CD14-positive monocyte (primary cell): ENCODE measurements around the gene EXOC4. TPM values are rescaled to one million over a fixed set of nuclear protein-coding genes. Genes with fewer than 3 reads are reported as not detected.

ENCODE experiments used
- DNase-seq, 3 donors: peaks; one replicate each; pipeline ENCODE4 v3.0.0-alpha.2; 2011 to 2022
- H2AFZ ChIP-seq: 2 replicates; pipeline ENCODE4 v1.6.0; 2012; ENCODE audit warnings: mild to moderate bottlenecking, low read depth, low read length, inconsistent platforms; ENCODE audit not compliant: insufficient read depth, poor library complexity, severe bottlenecking
- H3K27ac ChIP-seq, 2 donors: 1 replicate in 1 of 2; 2 replicates in 1 of 2; pipeline ENCODE4 v1.5.1; 2012 to 2013; ENCODE audit warnings: low read length in 2 of 2, control low read depth in 1 of 2, inconsistent platforms in 1 of 2, low read depth in 1 of 2, mild to moderate bottlenecking in 1 of 2
- H3K27me3 ChIP-seq, 2 donors: one replicate each; pipeline versions ENCODE4 v1.6.0 to v1.6.1; 2011 to 2013; ENCODE audit warnings: low read length in 2 of 2; ENCODE audit not compliant: control insufficient read depth in 2 of 2, insufficient read depth in 2 of 2
- H3K36me3 ChIP-seq, 2 donors: replicated peaks in 1 of 2; 1 replicate in 1 of 2; 2 replicates in 1 of 2; pipeline versions ENCODE4 v1.5.1 to v1.6.1; 2012 to 2013; ENCODE audit warnings: low read length in 2 of 2, control low read depth in 1 of 2, inconsistent platforms in 1 of 2, mild to moderate bottlenecking in 1 of 2; ENCODE audit not compliant: insufficient read depth in 2 of 2, control insufficient read depth in 1 of 2
- H3K4me1 ChIP-seq, 2 donors: 1 replicate in 1 of 2; 2 replicates in 1 of 2; pipeline versions ENCODE4 v1.5.1 to v1.6.1; 2012 to 2013; ENCODE audit warnings: low read length in 2 of 2, control low read depth in 1 of 2, inconsistent platforms in 1 of 2, mild to moderate bottlenecking in 1 of 2, moderate library complexity in 1 of 2; ENCODE audit not compliant: insufficient read depth in 2 of 2, control insufficient read depth in 1 of 2
- H3K4me2 ChIP-seq: replicated peaks from 2 replicates; pipeline ENCODE3; 2012; ENCODE audit warnings: low read length, moderate library complexity, mild to moderate bottlenecking; ENCODE audit not compliant: poor library complexity, severe bottlenecking; ENCODE audit errors: extremely low read depth
- H3K4me3 ChIP-seq, 3 experiments: fragments of 200-600 bp in 1 of 3; sonication (generic) in 1 of 3; replicated peaks in 1 of 3; 1 replicate in 2 of 3; 2 replicates in 1 of 3; pipeline ENCODE4 v1.5.1; 2011 to 2013; ENCODE audit warnings: low read length in 3 of 3, mild to moderate bottlenecking in 3 of 3, control low read depth in 2 of 3, low read depth in 2 of 3, inconsistent platforms in 1 of 3, moderate library complexity in 1 of 3
- H3K79me2 ChIP-seq: 2 replicates; pipeline ENCODE4 v1.6.0; 2012; ENCODE audit warnings: mild to moderate bottlenecking, control low read depth, inconsistent platforms, low read length, moderate library complexity; ENCODE audit not compliant: insufficient read depth
- H3K9ac ChIP-seq: 2 replicates; pipeline ENCODE4 v1.6.0; 2017; ENCODE audit warnings: low read length, mild to moderate bottlenecking; ENCODE audit not compliant: insufficient read depth, poor library complexity, severe bottlenecking
- H3K9me3 ChIP-seq, 2 donors: replicated peaks in 1 of 2; 1 replicate in 1 of 2; 2 replicates in 1 of 2; pipeline versions ENCODE4 v1.5.1 to v1.6.1; 2012 to 2013; ENCODE audit warnings: low read length in 2 of 2, control low read depth in 1 of 2; ENCODE audit not compliant: control insufficient read depth in 1 of 2, insufficient read depth in 1 of 2
- H4K20me1 ChIP-seq: 2 replicates; pipeline ENCODE4 v1.6.0; 2012; ENCODE audit warnings: mild to moderate bottlenecking, low read length, control low read depth, moderate library complexity; ENCODE audit not compliant: insufficient read depth
- H3K27ac Mint-ChIP-seq, 7 donors: one replicate each; pipeline ENCODE4 v1.8.0; 2020; ENCODE audit warnings: mild to moderate bottlenecking in 7 of 7, mixed read lengths in 7 of 7, moderate library complexity in 6 of 7, inconsistent platforms in 2 of 7
- H3K27me3 Mint-ChIP-seq, 3 donors: one replicate each; pipeline ENCODE4 v1.8.0; 2021 to 2022; ENCODE audit warnings: low read depth in 3 of 3, mild to moderate bottlenecking in 3 of 3, mixed read lengths in 3 of 3, moderate library complexity in 3 of 3, inconsistent platforms in 1 of 3
- H3K36me3 Mint-ChIP-seq, 2 donors: one replicate each; pipeline ENCODE4 v1.8.0; 2020; ENCODE audit warnings: mixed read lengths in 2 of 2, inconsistent platforms in 1 of 2, mild to moderate bottlenecking in 1 of 2
- H3K4me1 Mint-ChIP-seq: one replicate; pipeline ENCODE4 v1.8.0; 2020; ENCODE audit warnings: mild to moderate bottlenecking, mixed read lengths
- H3K4me3 Mint-ChIP-seq, 2 donors: one replicate each; pipeline ENCODE4 v1.8.0; 2020; ENCODE audit warnings: mild to moderate bottlenecking in 2 of 2, mixed read lengths in 2 of 2, moderate library complexity in 1 of 2
- H3K9me3 Mint-ChIP-seq, 7 donors: one replicate each; pipeline ENCODE4 v1.8.0; 2020 to 2022; ENCODE audit warnings: mixed read lengths in 7 of 7, mild to moderate bottlenecking in 6 of 7, moderate library complexity in 6 of 7, inconsistent platforms in 2 of 7
- CTCF ChIP-seq: fragments of 200-600 bp; IDR thresholded peaks from one replicate; pipeline ENCODE4 v1.8.0; 2022; ENCODE audit warnings: antibody characterized with exemption, mild to moderate bottlenecking
- WGBS: methylation state at CpG from one replicate; pipeline ENCODE4 v1.1.5; 2013; ENCODE audit warnings: missing lambda C conversion rate; ENCODE audit not compliant: insufficient coverage; 5-methylcytosine and 5-hydroxymethylcytosine counted together
- intact Hi-C, 2 donors: fragments of 100-400 bp; cut with micrococcal nuclease; formaldehyde crosslinking; loops; one replicate each; pipeline versions ENCODE4 v1.15.0 to v1.15.1; 2023
- polyA plus RNA-seq, 3 donors: library from polyadenylated mRNA; depleted of rRNA in 1 of 3; unstranded in 2 of 3; stranded (reverse) in 1 of 3; fragments of 300-500 nt in 2 of 3; fragments of >200 nt in 1 of 3; fragmentation: Illumina TruSeq in 2 of 3; gene quantifications; 1 replicate in 2 of 3; 2 replicates in 1 of 3; pipeline ENCODE4 v1.2.3, GENCODE V29; 2012 to 2021

Gene EXOC4
- polyA plus RNA-seq, 3 donors: 20.6 to 22.3 (median 22.3) TPM

- no peaks in the 10 kb centered on the region for H3K27me3 Mint-ChIP-seq
- no peaks in the 10 kb centered on the region for H3K36me3 ChIP-seq
- H3K4me2 ChIP-seq: no peak overlapping the region
- H3K9me3 ChIP-seq: no peaks in the 10 kb centered on the region
- H3K4me3 ChIP-seq: no peak overlapping the region
- H3K27ac ChIP-seq: no peak overlapping the region
- no peak overlapping the region for H3K27ac Mint-ChIP-seq
- WGBS: 94% methylated on average over 3 of the region's 3 CpGs
- H3K4me1 ChIP-seq: no peaks in the 10 kb centered on the region
- no peaks in the 10 kb centered on the region for H3K79me2 ChIP-seq
- H4K20me1 ChIP-seq: no peaks in the 10 kb centered on the region
- no peak for TF ChIP-seq CTCF
- DNase-seq: no peak
- peaks cover 0 to 5% of the 10 kb centered on the region in 2 donors for H3K36me3 Mint-ChIP-seq
- intact Hi-C loops: no loop called here
- H2AFZ ChIP-seq: no peak overlapping the region
- H3K4me3 Mint-ChIP-seq: no peak overlapping the region
- H3K9ac ChIP-seq: no peak overlapping the region
- no peaks in the 10 kb centered on the region for H3K27me3 ChIP-seq
- H3K4me1 Mint-ChIP-seq: no peaks in the 10 kb centered on the region
- no peaks in the 10 kb centered on the region for H3K9me3 Mint-ChIP-seq
Observed at GRCh38 chr7:133724694-133725093, 471.8 kb downstream of the EXOC4 start.

- TF ChIP-seq CTCF: no peak
- Mint-ChIP-seq H3K9me3 (no peaks in the 10 kb centered on the region), H3K36me3 (peaks cover 2 to 5% of the 10 kb centered on the region in 2 donors)
Observed at GRCh38 chr7:133727476-133728214, 474.8 kb downstream of the EXOC4 start.

More at GRCh38 chr7:133727476-133728214, 474.8 kb downstream of the EXOC4 start:
- H3K9me3 ChIP-seq: no peaks in the 10 kb centered on the region
- H3K4me2 ChIP-seq: no peak overlapping the region
- H3K4me1 ChIP-seq: no peaks in the 10 kb centered on the region
- Mint-ChIP-seq H3K27me3 (no peaks in the 10 kb centered on the region), H3K27ac (no peak overlapping the region), H3K4me1 (no peaks in the 10 kb centered on the region), H3K4me3 (no peak overlapping the region)
- H3K27me3 ChIP-seq: no peaks in the 10 kb centered on the region
- intact Hi-C loops: no loop called here
- 50% methylated on average over 2 of the region's 13 CpGs for WGBS
- no peaks in the 10 kb centered on the region for H3K79me2 ChIP-seq
- no peak overlapping the region for H3K27ac ChIP-seq
- H2AFZ ChIP-seq: no peak overlapping the region
- H3K36me3 ChIP-seq: no peaks in the 10 kb centered on the region
- DNase-seq: no peak
- H4K20me1 ChIP-seq: no peaks in the 10 kb centered on the region
- H3K4me3 ChIP-seq: no peak overlapping the region
- no peak overlapping the region for H3K9ac ChIP-seq
